HG02642 (cell line): ENCODE measurements around the gene ZBTB7A.
"Not testable (repeated sequence)": the region's sequence is repeated elsewhere in the genome, so short reads cannot be mapped to it uniquely, and the experiment has no call there.

Experiments used
- ATAC-seq: cut with Tn5 transposase; IDR thresholded peaks from one replicate; pipeline ENCODE4 v1.9.1; 2021; ENCODE audit warnings: mild to moderate bottlenecking; ENCODE audit not compliant: unreplicated experiment, poor library complexity

The ZBTB7A gene

DNA sequence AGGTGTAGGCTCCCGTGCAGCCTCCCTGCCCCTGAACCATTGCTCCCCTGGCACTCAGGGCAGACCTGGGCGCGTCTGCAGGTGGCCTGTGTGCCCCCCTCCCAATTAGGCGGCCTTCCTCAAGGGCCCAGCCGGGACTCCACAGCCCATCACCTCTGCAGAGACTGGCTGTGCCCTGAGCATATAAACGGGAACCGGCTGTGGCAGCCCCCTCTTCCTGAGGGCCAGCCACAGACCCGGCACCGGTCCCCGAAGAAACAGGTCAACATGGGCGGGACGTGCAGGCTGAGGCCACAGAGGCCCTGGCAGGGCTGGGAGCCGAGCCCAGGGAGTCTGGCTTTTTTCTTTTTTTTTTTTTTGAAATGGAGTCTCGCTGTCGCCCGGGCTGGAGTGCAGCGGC lies 47.1 kb downstream of the ZBTB7A start:
- no peak for ATAC-seq

DNA sequence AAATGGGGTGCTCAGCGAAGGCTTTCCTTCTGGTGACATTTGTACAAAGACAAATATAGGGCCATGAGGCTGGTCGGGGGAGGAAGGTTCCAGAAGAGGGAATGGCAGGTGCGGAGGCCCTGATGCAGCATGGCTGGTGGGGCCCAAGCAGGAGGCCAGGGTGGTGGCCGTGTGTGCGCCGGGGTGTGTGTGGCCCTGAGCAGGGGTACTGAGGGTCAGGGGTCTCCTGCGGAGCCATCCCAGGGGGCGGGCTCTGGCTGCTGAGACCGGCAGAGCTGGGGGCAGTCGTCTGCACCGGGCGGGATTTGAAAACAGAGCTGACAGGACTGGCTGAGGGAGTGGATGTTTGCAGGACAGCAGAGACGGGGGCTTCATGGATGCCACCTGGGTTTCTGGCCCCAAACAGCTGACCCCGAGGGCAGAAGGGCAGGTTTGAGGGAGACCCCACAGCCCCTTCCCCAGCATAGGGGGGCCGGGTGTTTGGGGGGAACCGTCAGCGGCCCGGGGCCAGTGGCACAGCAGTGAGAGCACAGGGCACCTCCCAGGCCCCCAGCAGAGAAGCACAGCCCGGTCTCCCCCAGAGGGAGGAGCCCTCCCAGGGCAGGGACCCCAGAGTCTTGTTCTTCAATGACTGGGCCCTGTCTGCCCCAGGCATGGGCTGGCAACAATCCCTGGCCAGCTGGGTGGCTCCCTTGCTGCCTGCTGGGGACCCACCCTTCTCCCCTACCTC lies 47.8 kb downstream of the ZBTB7A start:
- ATAC-seq = no peak

DNA sequence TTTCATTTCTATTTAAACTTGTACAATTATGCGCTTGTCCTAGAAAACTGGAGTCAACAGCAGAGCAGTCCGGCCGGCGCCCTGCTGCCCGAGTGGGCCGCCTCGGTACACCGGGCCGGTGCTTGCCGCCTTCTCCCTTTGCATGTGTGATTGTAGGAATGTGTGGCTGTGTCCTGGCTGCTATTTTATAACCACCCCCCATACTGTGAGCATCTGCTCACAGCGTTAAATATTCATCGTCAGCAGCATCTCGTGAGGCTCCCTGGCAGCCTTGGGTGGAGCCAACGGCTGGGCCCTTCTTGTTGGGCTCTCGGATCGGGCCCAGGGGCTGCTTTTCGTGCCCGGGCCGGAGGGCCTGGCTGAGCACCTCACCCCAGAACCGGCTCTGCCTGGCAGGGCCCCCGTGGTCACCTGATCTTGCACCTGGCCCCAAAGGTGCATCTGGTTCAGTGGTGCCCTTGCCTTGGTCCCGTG lies 48.5 kb downstream of the ZBTB7A start:
- ATAC-seq = no peak

DNA sequence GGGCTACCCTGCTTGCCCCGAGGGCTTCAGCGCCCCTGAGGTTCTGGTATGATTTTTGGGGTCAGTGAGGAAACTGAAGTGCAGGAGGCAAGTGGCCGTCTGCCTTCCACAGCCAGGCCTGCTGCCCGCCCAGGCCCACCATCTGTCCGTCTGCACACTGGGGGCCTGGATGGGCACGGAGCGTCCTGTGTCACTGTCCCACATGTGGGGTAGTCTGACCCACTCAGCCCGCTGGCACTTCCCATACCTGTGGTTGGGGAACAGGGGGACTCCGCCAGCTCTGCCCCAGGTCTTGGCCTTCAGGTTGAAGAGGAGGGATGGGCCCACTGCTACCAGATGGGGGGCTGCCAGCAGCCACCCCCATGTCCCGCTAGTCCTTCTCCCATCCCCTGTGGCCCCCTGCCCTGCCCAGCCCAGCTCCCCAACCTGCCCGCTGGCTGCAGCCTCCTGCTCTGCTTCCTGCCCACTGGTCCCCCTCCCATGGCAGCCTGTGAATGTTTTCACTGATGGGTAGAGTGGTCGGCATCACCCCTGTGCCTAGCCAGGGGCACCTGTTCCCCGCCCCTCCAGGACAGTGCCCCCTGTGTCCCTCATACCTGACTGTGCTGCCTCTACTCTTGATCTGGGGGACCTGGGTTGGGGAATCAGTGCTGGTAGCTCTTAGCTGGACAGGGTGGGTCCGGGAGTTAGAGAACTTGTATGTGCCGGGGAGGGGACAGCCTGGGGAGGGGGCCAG lies 49.6 kb downstream of the ZBTB7A start:
- ATAC-seq = no peak

DNA sequence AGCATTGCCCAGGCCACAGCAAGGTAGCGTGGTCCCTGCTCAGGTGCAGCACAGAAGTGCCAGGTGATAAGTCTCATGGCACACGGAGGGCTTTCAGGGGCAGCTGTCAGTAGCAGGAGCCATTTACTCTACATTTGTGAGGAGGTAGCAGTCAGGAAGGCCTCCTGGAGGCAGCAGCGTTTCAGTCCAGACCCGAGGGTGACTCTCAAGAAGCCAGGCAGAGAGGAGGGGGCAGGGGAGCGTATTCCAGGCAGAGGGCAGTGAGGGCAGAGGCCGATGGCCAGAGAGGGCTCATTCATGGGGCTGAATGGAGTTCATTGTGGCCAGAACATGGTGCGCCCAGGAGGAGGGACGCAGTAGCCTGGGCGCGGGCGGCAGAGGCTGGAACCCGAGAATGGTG lies 50.2 kb downstream of the ZBTB7A start:
- no peak for ATAC-seq

DNA sequence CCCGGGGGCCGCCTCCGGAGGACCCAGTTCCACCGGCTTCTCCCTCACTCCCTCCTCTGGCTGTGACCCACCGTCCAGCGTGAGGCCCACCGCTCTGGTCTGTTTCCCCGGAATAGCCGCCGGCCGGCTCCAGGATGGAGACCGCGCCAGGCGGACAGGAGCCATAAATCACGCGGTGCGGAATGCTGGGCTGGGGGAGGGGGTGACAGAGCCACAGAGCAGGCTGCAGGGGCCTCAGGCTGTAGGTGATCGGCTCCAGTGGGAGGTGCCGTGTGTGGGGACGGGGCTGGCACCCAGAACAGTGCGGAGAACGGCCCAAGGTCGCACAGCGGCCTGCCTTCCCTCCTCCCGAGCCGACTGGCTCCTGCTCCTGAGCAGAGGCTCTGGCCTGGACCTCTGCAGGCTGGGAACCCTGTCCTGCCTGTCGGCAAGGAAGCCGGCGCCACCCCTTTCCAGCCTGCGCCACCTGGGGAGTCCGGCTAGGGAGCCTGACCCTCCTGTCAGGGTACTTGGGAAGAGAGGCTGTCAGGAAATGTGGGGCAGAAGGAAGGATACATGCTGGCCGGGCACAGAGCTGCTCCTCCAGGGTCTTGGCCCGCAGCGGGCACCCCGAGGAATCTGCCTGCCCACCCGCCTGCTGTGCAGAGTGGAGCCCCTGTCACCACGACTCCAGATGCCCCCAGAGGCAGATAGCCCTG lies 50.8 kb downstream of the ZBTB7A start:
- no peak for ATAC-seq

DNA sequence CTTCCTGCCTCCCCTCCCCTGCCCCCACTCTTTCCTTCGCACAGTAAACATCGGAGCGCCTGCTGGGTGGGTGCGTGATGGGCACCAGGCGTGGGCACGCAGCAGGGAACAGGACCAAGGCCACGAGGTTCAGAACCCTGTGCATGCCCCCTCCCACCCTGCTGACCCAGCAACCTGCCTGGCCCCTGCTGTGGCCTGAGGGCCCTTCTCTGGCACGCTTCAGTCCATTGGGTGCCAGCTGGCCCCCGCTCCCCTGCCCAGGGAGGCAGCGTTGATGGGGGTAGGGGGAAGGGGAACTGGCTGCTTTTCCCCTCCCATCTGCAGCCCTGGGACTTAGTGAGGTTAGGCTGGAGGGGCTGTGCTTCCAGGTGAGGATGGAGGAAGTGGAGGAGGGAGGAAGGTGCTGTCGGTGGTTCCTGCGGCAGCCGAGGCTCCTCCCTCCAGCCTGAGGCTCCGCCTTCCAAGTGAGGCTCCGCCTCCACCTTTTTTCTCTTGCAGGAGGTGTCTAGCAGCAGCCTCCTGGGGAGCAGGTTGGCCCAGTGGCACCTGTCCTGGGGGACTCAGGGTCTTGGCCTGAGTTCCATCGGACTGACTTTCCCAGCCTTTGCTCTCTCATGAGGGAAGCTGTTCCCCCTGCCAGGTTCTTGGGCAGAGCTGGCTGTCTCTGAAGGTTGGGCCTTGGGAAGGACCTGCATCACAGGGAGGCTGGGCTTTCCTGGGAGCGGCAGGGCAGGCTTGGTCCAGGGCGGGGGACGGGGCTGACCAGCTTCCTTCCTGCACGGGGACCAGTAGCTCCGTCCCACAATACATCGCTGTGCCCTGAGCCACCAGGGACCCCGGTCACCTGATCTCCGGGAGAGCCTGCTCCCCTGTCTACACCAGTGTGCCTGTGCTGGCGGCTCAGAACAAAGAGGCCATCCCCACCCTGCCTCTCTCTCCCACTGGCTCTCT lies 51.9 kb downstream of the ZBTB7A start:
- no peak for ATAC-seq

DNA sequence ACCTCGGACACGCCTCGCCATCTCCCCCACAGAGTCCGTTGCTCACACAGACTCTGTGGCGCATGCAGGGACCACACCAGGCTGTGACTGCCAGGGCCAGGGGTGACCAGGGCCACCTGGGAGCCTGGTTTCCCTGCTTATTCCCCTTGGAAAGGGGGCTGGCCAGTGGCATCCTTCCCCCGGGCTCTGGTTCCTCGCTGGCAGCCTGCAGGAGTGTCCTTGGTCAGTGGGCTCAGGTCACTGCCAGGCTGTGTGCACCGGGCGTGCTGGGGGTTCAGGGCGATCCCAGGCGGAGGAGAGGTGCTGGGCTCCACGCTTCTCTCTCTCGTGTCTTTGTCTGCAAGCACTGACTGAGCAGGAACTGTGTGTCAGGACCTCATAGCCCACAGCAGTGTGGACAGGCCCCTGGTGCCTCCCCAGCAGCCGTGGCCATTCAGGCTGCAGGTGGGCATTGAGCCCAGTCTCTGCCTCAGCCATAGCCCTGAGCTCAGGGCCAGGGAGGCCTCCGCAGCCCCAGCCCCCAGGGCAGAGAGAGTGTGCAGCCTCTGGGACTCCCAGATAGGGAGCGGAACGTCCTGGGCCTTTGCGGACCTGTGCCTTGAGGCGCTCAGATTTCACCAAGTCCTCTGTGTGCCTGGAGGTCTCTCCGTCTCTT lies 52.7 kb downstream of the ZBTB7A start:
- ATAC-seq = no peak

DNA sequence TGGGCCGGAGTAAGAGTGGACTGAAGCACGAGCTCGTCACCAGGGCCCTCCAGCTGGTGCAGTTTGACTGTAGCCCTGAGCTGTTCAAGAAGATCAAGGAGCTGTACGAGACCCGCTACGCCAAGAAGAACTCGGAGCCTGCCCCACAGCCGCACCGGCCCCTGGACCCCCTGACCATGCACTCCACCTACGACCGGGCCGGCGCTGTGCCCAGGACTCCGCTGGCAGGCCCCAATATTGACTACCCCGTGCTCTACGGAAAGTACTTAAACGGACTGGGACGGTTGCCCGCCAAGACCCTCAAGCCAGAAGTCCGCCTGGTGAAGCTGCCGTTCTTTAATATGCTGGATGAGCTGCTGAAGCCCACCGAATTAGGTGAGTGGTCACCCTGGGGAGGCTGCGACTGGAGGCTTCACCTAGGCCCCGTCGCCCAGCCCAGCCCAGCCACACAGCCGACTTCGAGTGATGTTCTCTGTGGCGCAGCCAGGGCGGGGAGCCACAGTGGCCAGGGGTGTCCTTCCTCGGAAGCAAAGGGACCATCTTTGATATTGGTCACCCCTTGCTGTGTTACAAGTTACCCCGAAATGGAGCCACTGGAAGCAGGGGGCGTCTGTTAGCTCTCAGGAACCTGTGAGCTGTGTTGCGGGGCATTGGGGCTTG lies 53.6 kb downstream of the ZBTB7A start:
- ATAC-seq = no peak

DNA sequence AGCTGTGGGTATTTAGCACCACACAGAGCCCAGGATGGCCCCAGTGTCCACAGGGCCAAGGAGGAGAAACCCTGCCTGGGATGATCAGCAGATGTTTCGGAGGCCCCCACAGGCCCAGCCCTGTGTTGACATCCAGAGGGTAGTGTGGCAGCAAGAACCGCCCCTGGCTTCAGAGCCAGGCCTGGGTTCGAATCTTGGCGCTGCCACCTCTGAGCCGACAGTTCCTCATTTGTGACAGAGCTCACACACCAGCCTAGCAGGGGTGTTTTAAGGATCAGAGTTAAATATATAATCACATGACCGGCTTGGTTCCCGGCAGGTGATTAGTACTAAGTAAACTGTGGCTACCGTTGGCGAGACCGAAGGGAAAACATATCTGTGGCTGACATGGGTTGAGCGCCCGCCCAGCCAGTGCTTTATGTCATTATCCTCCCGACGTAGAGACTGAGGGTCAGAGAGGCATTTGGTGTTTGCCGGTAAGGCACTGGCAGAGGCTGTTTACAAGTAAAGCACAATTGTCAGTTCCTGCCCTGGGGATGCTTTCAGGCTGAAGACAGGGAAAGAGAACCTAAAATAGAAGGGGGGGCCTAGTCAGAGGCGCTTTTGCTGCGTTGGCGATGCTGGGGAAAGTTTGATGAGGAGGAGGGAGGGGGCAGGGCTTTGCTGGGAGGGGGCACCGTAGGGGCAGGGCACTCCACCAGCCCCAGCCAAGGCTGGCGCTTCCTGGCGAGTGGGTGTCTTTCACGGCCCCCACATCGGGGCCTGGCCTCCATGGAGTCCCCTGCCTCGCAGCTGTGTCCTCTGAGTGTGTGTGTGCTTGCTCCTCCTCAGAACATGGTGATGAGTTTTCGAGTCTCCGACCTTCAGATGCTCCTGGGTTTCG lies 54.4 kb downstream of the ZBTB7A start:
- no peak for ATAC-seq

DNA sequence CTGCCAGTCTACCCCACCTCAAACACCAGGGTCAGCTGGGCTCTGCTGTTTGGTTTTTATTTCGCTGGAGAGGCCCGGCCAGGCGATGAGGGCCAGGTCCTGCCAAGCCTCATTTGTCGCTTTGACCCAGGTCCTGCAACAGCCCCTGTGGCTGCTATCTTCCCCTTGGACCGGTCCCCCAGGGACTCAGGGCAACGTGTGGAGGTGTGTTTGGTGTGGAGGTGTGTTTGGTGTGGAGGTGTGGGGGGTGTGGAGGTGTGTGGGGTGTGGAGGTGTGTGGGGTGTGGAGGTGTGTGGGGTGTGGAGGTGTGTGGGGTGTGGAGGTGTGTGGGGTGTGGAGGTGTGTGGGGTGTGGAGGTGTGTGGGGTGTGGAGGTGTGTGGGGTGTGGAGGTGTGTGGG lies 55.3 kb downstream of the ZBTB7A start:
- not testable (repeated sequence) for ATAC-seq

DNA sequence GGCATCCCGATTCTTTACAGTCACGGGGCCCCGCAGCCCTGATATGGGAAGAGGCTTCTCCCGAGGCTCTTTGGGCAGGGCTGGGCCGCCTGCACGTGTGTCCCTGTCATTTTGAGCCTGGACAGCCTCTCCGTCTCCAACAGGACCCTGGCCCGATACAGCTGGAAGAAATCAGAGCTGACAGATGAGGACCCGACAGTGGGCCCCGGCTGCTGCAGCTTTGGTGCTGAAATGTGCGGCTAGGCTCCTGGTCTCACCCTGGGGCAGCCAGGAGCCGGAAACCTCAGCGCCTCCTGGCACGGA lies 55.9 kb downstream of the ZBTB7A start:
- ATAC-seq = no peak

DNA sequence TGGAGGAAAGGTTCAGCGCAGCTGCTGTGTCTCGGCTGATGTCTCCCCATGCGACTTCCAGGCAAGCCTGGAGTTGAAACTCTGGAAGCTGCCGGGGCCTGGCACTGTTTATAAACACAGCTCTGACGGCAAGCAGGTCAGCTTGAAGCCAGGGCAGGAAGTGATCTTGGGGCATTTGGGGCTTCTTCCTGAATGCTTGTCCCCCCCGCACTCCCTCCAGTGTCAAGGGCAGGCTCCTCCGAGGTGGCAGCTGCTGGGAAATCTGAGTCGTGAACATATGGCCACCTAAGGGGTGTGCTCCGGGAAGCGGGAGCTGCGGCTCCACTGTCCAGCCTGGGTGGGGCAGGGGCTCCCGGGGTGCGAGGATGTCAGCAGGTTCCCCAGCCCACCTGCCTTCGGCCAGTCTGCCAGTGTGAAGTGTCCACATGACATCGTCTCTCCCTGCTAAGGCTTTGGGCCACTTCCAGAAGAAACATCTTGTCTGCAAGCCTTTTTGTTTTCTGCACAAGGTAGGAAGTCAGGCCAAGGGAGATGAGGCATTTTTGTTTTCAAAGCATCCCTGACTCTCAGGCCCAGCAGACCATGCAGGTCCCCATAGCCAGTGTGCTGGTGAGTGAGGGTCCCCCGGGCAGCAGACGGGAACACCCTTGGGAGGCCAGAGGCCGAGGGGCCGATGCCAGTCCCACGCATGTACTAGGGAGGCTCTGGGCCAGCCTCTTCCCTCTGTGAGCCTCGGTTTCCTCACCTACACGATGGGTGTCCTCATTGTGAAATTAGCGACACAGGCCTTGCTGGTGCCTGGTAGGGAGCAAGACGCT lies 56.5 kb downstream of the ZBTB7A start:
- ATAC-seq = no peak

DNA sequence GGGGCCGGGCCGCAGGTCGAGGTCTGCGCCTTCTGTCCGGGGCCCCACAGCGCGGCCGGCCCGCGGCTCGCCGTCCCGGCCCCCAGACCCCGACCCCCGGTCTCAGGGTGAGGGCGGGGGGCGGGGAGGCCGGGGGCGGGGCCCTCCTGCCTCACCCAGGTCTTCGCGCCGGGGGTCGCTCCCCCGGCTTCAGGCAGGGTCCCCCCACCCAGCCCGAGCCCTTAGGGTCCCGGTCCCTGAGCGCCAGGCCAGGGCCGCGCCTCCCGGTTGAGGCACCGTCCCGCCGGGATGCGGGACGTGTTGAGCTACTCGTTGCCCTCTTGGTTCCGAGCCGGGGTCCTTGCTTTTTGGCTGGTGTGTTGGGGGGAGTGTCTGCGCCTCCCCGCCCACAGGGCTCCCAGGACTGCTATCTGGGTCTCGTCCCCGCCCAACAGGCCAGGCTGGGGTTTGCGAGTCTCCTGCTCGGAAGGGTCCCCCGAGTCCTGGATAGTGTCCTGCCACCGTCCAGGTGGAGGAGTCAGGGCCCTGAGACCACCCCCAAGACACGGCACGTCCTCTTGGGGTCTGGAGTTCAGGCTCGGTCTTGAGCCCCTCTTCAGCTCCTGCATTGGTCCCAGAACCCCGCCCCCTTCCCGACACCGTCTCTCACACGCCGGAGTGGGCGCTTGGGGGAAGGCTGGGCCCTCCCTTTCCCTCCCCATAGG lies 58.7 kb downstream of the ZBTB7A start:
- peak; percentile 6 for ATAC-seq

DNA sequence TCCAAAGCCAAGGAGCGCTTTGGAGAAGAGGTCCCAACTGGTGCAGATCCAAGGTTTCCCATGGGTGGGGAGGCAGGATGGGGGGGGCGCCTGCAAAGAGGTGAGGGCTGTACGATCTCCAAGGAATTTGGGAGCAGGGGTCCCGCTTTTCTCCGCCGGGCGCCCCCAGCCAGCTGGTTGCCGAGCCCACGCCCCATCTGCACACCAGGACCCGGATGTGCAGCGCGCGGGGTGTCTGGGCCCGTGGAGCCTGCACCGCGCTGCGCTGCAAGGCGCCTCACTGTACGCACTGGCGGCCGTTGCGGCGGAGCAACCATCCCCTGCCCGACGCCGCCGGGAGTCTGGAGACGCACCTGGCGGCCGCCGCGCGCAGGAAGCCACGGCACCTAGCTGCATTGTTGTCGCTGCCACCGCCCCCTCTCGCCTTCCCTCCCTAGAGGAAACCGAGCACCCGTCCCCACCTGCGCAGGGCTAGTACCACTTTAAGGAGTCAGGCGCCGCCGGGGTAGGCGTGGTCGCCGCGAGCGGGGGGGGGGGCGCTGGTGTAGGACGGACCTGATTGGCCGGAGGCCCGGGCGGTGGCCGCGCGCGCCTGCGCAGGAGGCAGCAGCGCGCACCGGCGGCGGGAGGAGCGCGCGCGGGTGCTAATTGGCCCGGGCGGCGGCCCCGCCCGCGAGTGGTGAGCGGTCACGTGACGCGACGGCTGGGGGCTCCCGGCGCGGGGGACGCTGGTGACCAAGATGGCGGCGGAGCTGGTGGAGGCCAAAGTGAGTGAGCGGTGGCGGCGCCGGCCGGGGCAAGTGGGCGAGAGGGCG lies 59.5 kb downstream of the ZBTB7A start, which contains the start of gene PIAS4:
Gene PIAS4 (plus strand): TSS at position 716 of the 815 bp plus-strand sequence. CDS start 25 bp downstream, at position 741.
- ATAC-seq = peak; percentile 90

DNA sequence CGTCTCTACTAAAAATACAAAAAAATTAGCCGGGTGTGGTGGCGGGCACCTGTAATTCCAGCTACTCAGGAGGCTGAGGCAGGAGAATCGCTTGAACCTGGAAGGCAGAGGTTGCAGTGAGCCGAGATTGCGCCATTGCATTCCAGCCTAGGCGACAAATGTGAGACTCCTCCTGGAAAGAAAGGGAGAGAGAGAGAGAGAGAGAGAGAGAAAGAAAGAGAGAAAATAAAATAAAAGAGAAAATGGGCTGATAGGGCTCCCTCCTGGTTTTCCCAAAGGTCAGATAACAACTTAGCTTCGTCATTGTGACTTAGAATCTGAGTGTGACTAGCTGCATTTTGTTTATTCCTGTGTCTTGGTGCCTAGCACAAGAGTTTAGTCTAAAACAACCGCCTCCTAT lies 61.3 kb downstream of the ZBTB7A start:
- ATAC-seq = not testable (repeated sequence)
